ENCODE data around the gene PPP1R7. TPM values are rescaled to one million over a fixed set of nuclear protein-coding genes. Genes with fewer than 3 reads are reported as not detected.

Gene PPP1R7
- total RNA-seq, 1 donor from 2014 or later: 60.7 TPM

- Histone ChIP-seq H3K9me3 (no peaks in the 10 kb centered on the region), H3K27ac (no peak overlapping the region), H3K27me3 (no peaks in the 10 kb centered on the region), H3K36me3 (peaks cover 4% of the 10 kb centered on the region), H3K4me1 (no peaks in the 10 kb centered on the region), H3K4me3 (no peak overlapping the region)
- intact Hi-C loops (cut with DNase I): no loop called here
- no peak for TF ChIP-seq CTCF (IDR thresholded peaks at IDR 0.05)
- DNase-seq (no peak), ATAC-seq (no peak)
Observed at GRCh38 chr2:241133436-241133820, 16.8 kb upstream of the PPP1R7 start.

- intact Hi-C loops (cut with DNase I): no loop called here
- no peak for ATAC-seq
- Histone ChIP-seq H3K9me3 (no peaks in the 10 kb centered on the region), H3K27ac (no peak overlapping the region), H3K36me3 (peaks cover 4% of the 10 kb centered on the region), H3K4me3 (no peak overlapping the region), H3K4me1 (no peaks in the 10 kb centered on the region), H3K27me3 (no peaks in the 10 kb centered on the region)
- no peak for TF ChIP-seq CTCF (IDR thresholded peaks at IDR 0.05)
- DNase-seq: no peak
Observed at GRCh38 chr2:241134711-241135110, 15.6 kb upstream of the PPP1R7 start.

GRCh38 chr2:241135737-241136136 lies 14.5 kb upstream of the PPP1R7 start:
- Histone ChIP-seq H3K9me3 (no peaks in the 10 kb centered on the region), H3K4me3 (no peak overlapping the region), H3K4me1 (no peaks in the 10 kb centered on the region), H3K27ac (no peak overlapping the region), H3K36me3 (peaks cover 4% of the 10 kb centered on the region), H3K27me3 (no peaks in the 10 kb centered on the region)
- no peak for TF ChIP-seq CTCF (IDR thresholded peaks at IDR 0.05)
- no peak for ATAC-seq
- intact Hi-C loops (cut with DNase I): no loop called here
- DNase-seq: no peak

GRCh38 chr2:241136191-241136590 lies 14.1 kb upstream of the PPP1R7 start:
- H3K27me3 ChIP-seq: no peaks in the 10 kb centered on the region
- no peak for ATAC-seq
- no peak overlapping the region for H3K4me3 ChIP-seq
- no peaks in the 10 kb centered on the region for H3K9me3 ChIP-seq
- H3K4me1 ChIP-seq: no peaks in the 10 kb centered on the region
- intact Hi-C loops (cut with DNase I): no loop called here
- no peak overlapping the region for H3K27ac ChIP-seq
- TF ChIP-seq CTCF (IDR thresholded peaks at IDR 0.05): no peak
- DNase-seq: peak; percentile 40
- peaks cover 4% of the 10 kb centered on the region for H3K36me3 ChIP-seq

- ATAC-seq: no peak
- Histone ChIP-seq H3K27me3 (no peaks in the 10 kb centered on the region), H3K9me3 (no peaks in the 10 kb centered on the region), H3K4me1 (no peaks in the 10 kb centered on the region), H3K27ac (no peak overlapping the region), H3K4me3 (no peak overlapping the region), H3K36me3 (peaks cover 4% of the 10 kb centered on the region)
- intact Hi-C loops (cut with DNase I): no loop called here
- peak; percentile 40 for DNase-seq
- no peak for TF ChIP-seq CTCF (IDR thresholded peaks at IDR 0.05)
Observed at GRCh38 chr2:241136661-241137260, 13.5 kb upstream of the PPP1R7 start.

Data from upper lobe of right lung (tissue), 1 donor.